Glutamatergic neuron (in vitro differentiated cells): ENCODE measurements around the gene SLIT3. TPM values are rescaled to one million over a fixed set of nuclear protein-coding genes. Genes with fewer than 3 reads are reported as not detected.

Source experiments
- DNase-seq: peaks from one replicate; pipeline ENCODE4 v3.0.0; 2022
- H3K27ac Mint-ChIP-seq: one replicate; pipeline ENCODE4 v1.8.0; 2020; ENCODE audit warnings: mild to moderate bottlenecking, mixed read lengths, inconsistent platforms; ENCODE audit not compliant: unreplicated experiment
- H3K27me3 Mint-ChIP-seq: one replicate; pipeline ENCODE4 v1.8.0; 2020; ENCODE audit warnings: mild to moderate bottlenecking, moderate library complexity, mixed read lengths, inconsistent platforms; ENCODE audit not compliant: unreplicated experiment
- H3K36me3 Mint-ChIP-seq: one replicate; pipeline ENCODE4 v1.8.0; 2020; ENCODE audit warnings: mild to moderate bottlenecking, mixed read lengths, inconsistent platforms; ENCODE audit not compliant: unreplicated experiment
- H3K4me1 Mint-ChIP-seq: one replicate; pipeline ENCODE4 v1.8.0; 2020; ENCODE audit warnings: mild to moderate bottlenecking, low read depth, mixed read lengths, inconsistent platforms; ENCODE audit not compliant: unreplicated experiment
- H3K4me3 Mint-ChIP-seq: one replicate; pipeline ENCODE4 v1.8.0; 2020; ENCODE audit warnings: mild to moderate bottlenecking, mixed read lengths, inconsistent platforms; ENCODE audit not compliant: unreplicated experiment
- H3K9me3 Mint-ChIP-seq: one replicate; pipeline ENCODE4 v1.8.0; 2020; ENCODE audit warnings: mild to moderate bottlenecking, moderate library complexity, mixed read lengths, inconsistent platforms; ENCODE audit not compliant: unreplicated experiment
- CTCF ChIP-seq: fragments of 200-600 bp; sonication (generic); IDR thresholded peaks from one replicate; pipeline ENCODE4 v1.5.0; 2021; ENCODE audit not compliant: partially characterized antibody, unreplicated experiment
- total RNA-seq: library from RNA; stranded (reverse); fragmentation: NEBNext Ultra II Directional; extraction: Animal tissue kit (Norgen Biotek cat#: 25700); gene quantifications from one replicate; pipeline ENCODE4 v1.2.1, GENCODE V29; 2021; ENCODE audit not compliant: unreplicated experiment

The SLIT3 gene
- total RNA-seq, 1 donor from 2014 or later = 11.5 TPM

GRCh38 chr5:169070413-169070812 is 230.5 kb downstream of the SLIT3 start:
- no peak for DNase-seq
- Mint-ChIP-seq H3K4me1 (peaks cover 7% of the 10 kb centered on the region), H3K36me3 (no peaks in the 10 kb centered on the region), H3K4me3 (no peak overlapping the region), H3K27me3 (peaks cover 2% of the 10 kb centered on the region), H3K9me3 (no peaks in the 10 kb centered on the region), H3K27ac (no peak overlapping the region)
- TF ChIP-seq CTCF = no peak

- H3K9me3 Mint-ChIP-seq = no peaks in the 10 kb centered on the region
These were observed 233.2 kb downstream of the SLIT3 start for GRCh38 chr5:169067751-169068173.

GRCh38 chr5:169065400-169065799 is 235.5 kb downstream of the SLIT3 start:
- H3K36me3 Mint-ChIP-seq = no peaks in the 10 kb centered on the region
- peaks cover 1% of the 10 kb centered on the region for H3K9me3 Mint-ChIP-seq
- TF ChIP-seq CTCF = no peak
- DNase-seq = no peak
- H3K27me3 Mint-ChIP-seq = peaks cover 2% of the 10 kb centered on the region
- H3K4me1 Mint-ChIP-seq = peaks cover 10% of the 10 kb centered on the region
- no peak overlapping the region for H3K4me3 Mint-ChIP-seq
- no peak overlapping the region for H3K27ac Mint-ChIP-seq

More at GRCh38 chr5:169067751-169068173, 233.2 kb downstream of the SLIT3 start:
- peaks cover 10% of the 10 kb centered on the region for H3K4me1 Mint-ChIP-seq
- H3K36me3 Mint-ChIP-seq = no peaks in the 10 kb centered on the region
- H3K27me3 Mint-ChIP-seq = peaks cover 2% of the 10 kb centered on the region
- peak; percentile 36 for DNase-seq
- TF ChIP-seq CTCF = no peak
- H3K27ac Mint-ChIP-seq = peak overlapping the region; percentile 14
- H3K4me3 Mint-ChIP-seq = no peak overlapping the region

- peaks cover 2% of the 10 kb centered on the region for H3K27me3 Mint-ChIP-seq
- no peak for DNase-seq
These were observed 236.8 kb downstream of the SLIT3 start for GRCh38 chr5:169064093-169064492.

More at GRCh38 chr5:169064093-169064492, 236.8 kb downstream of the SLIT3 start:
- Mint-ChIP-seq H3K27ac (no peak overlapping the region), H3K36me3 (no peaks in the 10 kb centered on the region), H3K9me3 (peaks cover 1% of the 10 kb centered on the region), H3K4me1 (peaks cover 10% of the 10 kb centered on the region), H3K4me3 (no peak overlapping the region)
- no peak for TF ChIP-seq CTCF
